GM21825 (cell line): ENCODE results near the gene PROSER2.

Source experiments
- ATAC-seq: cut with Tn5 transposase; IDR thresholded peaks from one replicate; pipeline ENCODE4 v1.9.1; 2021; ENCODE audit warnings: mild to moderate bottlenecking, moderate library complexity; ENCODE audit not compliant: unreplicated experiment

The PROSER2 gene

DNA sequence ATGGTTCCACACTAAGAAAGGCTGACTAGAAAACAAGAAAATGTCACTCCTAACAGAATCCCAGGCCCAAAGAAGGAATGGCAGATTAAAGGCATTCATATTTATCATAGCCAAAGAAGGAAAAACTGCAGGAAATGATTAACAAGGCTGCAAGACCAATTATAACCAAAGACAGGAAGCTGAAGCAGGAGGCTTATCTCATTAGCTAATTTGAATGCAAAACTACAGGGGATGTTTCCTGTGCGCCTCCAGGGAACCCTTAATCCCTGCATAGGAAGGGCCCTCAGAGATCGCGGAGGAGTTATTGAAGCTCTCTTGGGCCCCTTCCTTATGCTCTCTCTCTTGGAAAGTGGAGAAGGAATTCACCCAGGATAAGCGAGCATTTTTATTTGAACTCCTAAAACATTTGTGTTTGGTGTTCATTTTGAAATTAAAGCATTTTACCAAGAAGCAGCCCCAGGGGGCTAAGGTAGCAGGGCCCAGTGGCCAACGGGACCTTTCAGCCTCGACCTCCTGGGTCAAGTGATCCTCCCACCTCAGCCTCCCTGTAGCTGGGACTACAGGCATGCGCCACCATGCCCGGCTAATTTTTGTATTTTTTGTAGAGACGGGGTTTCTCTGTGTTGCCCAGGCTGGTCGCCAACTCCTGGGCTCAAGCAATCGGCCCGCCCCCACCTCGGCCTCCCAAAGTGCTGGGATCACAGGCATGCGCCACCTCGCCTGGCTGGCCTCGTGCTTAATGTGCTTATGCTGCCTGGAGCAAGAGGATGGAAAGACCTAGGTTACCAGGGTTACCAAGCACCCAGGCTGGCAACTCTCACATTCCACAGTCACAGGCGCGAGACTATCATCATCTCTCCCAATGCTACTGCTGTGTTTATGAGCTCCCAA, 24.1 kb upstream of the PROSER2 start:
- no peak for ATAC-seq

DNA sequence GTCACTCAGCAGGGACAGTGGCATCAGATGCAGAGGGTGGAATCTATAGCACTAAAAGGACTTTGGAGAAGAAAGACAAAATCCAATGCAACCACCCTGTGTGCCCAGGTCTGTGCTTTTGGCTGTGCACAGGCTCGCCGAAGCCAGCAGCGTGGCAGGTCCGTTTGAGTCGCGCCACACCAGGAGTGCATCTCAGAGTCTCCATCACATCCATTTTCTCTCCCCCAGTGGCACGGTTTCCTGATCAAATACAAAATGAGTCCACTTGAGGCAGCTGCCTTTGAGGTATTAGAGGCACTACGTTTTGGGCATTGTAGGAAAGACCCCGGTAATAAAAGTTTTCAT, 23.4 kb upstream of the PROSER2 start:
- ATAC-seq = no peak

DNA sequence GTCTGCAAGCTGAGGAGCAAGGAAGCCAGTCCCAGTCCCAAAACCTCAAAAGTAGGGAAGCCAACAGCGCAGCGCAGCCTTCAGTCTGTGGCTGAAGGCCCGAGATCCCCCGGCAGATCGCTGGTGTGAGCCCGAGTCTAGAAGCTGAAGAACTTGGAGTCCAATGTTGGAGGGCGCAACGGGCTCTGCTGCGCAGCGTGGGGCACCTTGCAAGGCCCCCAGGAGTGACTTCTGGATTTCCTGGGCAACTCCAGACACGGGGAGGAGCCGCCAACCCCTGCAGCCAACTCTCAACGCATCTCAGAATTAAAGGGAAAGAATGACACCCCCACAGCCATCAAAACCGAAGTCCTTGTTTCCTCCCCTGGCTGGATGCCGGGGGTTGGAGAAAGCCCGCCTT, 18.8 kb upstream of the PROSER2 start:
- no peak for ATAC-seq

- ATAC-seq = no peak
These were observed 17.4 kb upstream of the PROSER2 start for GRCh38 chr10:11805792-11806191.

- no peak for ATAC-seq
These were observed 16.4 kb upstream of the PROSER2 start for GRCh38 chr10:11806706-11807105.

- ATAC-seq = no peak
These were observed 14.3 kb upstream of the PROSER2 start for GRCh38 chr10:11808808-11809207.

DNA sequence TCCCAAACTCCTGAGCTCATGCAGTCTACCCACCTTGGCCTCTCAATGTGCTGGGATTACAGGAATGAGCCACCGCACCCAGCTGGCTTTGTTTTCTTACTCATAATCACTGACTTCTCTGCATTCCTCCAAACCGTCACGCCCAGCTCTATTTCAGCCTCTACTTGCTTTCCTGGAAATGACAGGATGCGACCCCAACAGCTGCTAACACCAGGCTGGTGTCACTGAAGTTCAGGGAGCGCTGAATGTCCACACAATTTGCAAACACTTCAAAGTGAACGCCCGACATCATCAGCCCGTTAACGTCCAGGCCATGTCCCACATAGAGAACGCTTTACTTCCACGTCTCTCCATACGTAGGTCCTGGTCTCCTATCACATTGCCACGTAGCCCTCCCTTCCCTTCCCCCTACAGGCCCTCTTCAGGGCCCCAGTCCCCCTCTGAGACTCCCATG, 12.8 kb upstream of the PROSER2 start:
- ATAC-seq = no peak

DNA sequence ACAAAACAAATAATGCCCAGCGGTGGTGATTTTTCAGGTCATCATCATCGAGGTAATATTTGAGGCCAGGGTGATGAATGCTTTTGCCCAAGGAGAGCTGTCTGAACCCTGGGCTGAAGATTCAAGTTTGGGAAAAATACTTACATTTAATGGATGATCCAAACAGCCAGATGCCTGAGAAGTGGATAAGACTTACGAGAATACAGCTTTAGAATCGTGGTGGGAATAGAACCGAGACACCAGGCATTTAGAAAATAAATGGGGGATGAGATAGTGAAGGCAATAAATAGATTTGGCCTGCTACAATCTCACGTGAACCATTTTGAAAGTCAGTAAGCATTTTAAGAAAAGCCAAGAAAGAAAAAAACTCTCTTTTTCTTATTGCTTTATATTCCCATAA, 12.2 kb upstream of the PROSER2 start:
- no peak for ATAC-seq

DNA sequence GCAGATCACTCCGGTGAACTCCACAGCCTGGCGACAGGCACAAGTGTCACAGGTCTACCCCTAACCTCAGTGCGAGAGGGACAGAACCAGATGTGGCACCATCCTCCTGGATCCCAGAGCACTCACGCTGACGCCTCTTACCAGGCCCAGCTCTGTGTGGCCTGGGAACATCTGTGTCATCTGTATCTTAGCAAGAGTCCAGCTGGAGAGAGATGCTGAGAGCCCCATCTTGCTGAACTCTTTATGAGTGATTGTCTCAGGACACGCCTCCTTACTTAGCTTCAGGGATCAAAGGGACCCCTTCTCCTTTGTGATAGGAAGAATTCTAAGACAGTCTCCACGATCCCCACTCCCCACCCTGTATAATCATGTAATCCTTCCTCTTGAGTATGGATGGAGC, 10.0 kb upstream of the PROSER2 start:
- no peak for ATAC-seq

- ATAC-seq = no peak
These were observed 9.1 kb upstream of the PROSER2 start for GRCh38 chr10:11813855-11814567.

DNA sequence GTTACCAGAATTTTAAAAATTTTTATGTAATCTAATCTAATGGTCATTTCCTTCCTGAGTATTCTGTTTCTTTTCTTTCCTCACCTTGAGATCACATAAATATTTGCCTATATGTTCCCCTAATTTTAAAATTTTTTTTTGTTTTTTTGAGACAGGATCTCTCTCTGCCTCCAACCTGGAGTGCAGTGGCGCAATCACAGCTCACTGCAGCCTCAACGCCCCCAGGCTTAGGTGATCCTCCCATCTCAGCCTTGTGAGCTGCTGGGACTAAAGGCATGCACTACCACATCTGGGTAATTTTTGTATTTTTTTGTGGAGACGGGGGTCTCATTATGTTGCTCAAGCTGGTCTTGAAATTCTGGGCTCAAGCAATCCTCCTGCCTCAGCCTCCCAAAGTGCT, 4.1 kb upstream of the PROSER2 start:
- no peak for ATAC-seq

DNA sequence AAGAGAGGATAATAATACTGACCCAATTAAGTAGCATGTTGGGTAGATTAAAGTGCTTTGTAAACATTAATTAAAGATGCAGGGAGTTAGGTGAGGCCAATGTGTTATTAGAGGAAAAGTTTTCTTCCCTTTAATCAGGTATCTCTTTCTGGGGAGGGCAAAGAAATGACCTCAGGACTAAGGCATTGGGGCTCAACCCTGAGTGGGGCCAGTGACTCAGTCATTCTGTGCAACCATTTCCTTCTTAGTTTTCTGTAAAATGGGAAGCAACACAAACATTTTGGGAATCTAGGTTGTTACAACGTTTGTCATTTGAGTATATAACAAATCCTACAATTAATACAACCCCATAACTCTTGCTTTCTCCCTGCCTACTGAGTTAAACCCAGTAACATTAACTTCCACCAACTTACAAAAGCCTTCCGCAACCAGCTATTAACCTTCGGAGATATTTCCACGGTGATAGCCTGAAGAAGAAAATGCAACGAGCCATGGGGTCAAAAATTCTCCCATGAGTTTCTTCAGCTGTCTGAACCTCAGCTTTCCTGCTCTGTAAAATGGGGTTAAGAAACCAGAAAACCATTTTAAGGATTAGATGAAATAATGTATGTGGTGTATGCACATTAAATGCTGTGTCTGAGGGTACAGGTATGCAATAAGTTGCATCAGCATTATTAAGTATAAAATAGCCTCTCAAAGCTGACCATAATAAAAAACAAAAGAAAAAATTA, 965 bp upstream of the PROSER2 start:
- ATAC-seq = no peak

- no peak for ATAC-seq
These were observed 391 bp upstream of the PROSER2 start for GRCh38 chr10:11822809-11823121.

- no peak for ATAC-seq
These were observed 812 bp downstream of the PROSER2 start for GRCh38 chr10:11823989-11824346.

GRCh38 chr10:11824376-11824775, 1.2 kb downstream of the PROSER2 start:
- ATAC-seq = no peak

- no peak for ATAC-seq
These were observed 1.7 kb downstream of the PROSER2 start for GRCh38 chr10:11824825-11825224.

- no peak for ATAC-seq
These were observed 2.7 kb downstream of the PROSER2 start for GRCh38 chr10:11825796-11826414.

DNA sequence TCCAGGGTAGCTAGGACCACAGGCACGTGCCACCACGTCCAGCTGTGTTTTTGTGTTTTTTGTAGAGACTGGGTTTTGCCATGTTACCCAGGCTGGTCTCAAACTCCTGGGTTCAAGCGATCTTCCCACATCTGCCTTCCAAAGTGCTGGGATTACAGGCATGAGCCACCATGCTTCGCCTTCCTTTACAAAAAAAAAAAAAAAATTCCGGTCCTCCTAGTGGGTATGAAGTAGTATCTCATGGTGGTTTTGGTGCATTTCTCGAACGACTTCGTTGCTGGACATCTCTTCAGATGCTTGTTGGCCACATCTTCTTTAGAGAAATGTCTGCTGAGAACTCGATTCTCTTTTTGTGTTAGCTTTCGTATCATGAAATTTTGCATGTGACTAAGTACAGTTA, 3.9 kb downstream of the PROSER2 start:
- ATAC-seq = no peak

- ATAC-seq = no peak
These were observed 4.3 kb downstream of the PROSER2 start for GRCh38 chr10:11827414-11827813.

DNA sequence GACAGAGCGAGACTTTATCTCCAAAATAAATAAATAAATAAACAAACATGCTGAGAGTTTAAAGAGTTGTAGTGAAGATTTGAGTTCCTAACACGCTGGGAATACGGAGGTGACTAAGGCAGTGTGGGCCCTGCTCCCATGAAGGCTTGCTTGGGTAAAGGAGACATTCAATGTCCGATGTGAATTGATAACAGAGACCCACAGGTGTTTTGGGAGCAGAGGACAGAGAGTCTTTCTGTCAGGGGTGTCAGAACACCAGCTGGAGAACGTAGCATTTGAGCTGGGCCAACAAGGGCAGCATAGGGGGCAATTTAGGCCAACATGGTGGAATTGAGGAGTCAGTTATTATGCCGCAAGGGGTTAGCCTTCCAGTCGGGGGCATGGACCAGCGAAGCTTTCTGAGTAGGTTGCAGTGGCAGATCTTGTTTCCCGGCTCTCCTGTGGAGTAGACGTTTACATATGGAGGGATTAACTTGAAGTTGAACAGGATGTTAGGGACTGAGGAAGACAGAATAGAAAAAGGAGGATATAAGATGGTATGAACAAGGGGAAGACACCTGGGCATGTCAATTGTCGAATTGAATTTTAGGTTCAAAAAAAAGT, 5.6 kb downstream of the PROSER2 start:
- no peak for ATAC-seq
